Smooth muscle cell (in vitro differentiated cells): ENCODE data around the gene SLC9B2. TPM values are rescaled to one million over a fixed set of nuclear protein-coding genes. Genes with fewer than 3 reads are reported as not detected.

Source experiments
- DNase-seq: peaks from one replicate; lab custom pipeline; 2025; ENCODE audit not compliant: unreplicated experiment; lab: John Stamatoyannopoulos, UW
- H2AFZ ChIP-seq: fragments of 200-600 bp; sonication (generic); 2 replicates; pipeline ENCODE4 v1.6.0; 2016; ENCODE audit warnings: antibody characterized with exemption, low read depth, mild to moderate bottlenecking
- H3F3A ChIP-seq: fragments of 200-600 bp; sonication (generic); 2 replicates; pipeline ENCODE4 v1.6.0; 2017; ENCODE audit warnings: antibody characterized with exemption, low read depth
- H3K27ac ChIP-seq: fragments of 200-600 bp; sonication (generic); 2 replicates; pipeline ENCODE4 v1.5.1; 2016; ENCODE audit warnings: low read depth, mild to moderate bottlenecking
- H3K27me3 ChIP-seq: fragments of 200-600 bp; sonication (generic); 2 replicates; pipeline ENCODE4 v1.6.1; 2016; ENCODE audit warnings: low read depth, mild to moderate bottlenecking
- H3K36me3 ChIP-seq: fragments of 200-600 bp; sonication (generic); 2 replicates; pipeline ENCODE4 v1.5.1; 2016; ENCODE audit warnings: low read depth
- H3K4me1 ChIP-seq: fragments of 200-600 bp; sonication (generic); 2 replicates; pipeline ENCODE4 v1.5.1; 2016; ENCODE audit warnings: low read depth
- H3K4me2 ChIP-seq: fragments of 200-600 bp; sonication (generic); 2 replicates; pipeline ENCODE4 v1.6.0; 2016; ENCODE audit warnings: mild to moderate bottlenecking
- H3K4me3 ChIP-seq: fragments of 200-600 bp; sonication (generic); 2 replicates; pipeline ENCODE4 v1.5.1; 2016; ENCODE audit warnings: mild to moderate bottlenecking
- H3K79me2 ChIP-seq: fragments of 200-600 bp; sonication (generic); 2 replicates; pipeline ENCODE4 v1.6.0; 2016; ENCODE audit warnings: low read depth, mild to moderate bottlenecking
- H3K9ac ChIP-seq: fragments of 200-600 bp; sonication (generic); 2 replicates; pipeline ENCODE4 v1.6.0; 2016; ENCODE audit warnings: low read depth
- H3K9me3 ChIP-seq: fragments of 200-600 bp; sonication (generic); replicated peaks from 2 replicates; pipeline ENCODE4 v1.5.1; 2016; ENCODE audit warnings: low read depth
- H4K20me1 ChIP-seq: fragments of 200-600 bp; sonication (generic); 2 replicates; pipeline ENCODE4 v1.6.0; 2016; ENCODE audit warnings: low read depth
- WGBS: methylation state at CpG from one replicate; pipeline ENCODE4 v1.1.7; 2016; ENCODE audit warnings: low lambda C conversion rate; 5-methylcytosine and 5-hydroxymethylcytosine counted together
- polyA plus RNA-seq: library from polyadenylated mRNA; unstranded; fragments of >200 nt; fragmentation: Nextera tagmentation; extraction: Ambion mirVana; gene quantifications from 2 replicates; pipeline ENCODE4 v1.2.1, GENCODE V29; 2016
- total RNA-seq: library from RNA; depleted of rRNA; stranded (reverse); fragments of >200 nt; gene quantifications from 2 replicates; pipeline ENCODE4 v1.2.3, GENCODE V29; 2014
- TF ChIP-seq, protein P1 (sequence below): fragments of 200-600 bp; sonication (generic); IDR thresholded peaks from 2 replicates; pipeline ENCODE4 v1.5.1; 2017; ENCODE audit warnings: borderline replicate concordance, mild to moderate bottlenecking, antibody characterized with exemption; ENCODE audit not compliant: insufficient read depth, poor library complexity, severe bottlenecking

SLC9B2 gene
- total and polyA plus RNA-seq, 2 experiments from 2014 or later: 4.5 to 11.2 TPM

DNA sequence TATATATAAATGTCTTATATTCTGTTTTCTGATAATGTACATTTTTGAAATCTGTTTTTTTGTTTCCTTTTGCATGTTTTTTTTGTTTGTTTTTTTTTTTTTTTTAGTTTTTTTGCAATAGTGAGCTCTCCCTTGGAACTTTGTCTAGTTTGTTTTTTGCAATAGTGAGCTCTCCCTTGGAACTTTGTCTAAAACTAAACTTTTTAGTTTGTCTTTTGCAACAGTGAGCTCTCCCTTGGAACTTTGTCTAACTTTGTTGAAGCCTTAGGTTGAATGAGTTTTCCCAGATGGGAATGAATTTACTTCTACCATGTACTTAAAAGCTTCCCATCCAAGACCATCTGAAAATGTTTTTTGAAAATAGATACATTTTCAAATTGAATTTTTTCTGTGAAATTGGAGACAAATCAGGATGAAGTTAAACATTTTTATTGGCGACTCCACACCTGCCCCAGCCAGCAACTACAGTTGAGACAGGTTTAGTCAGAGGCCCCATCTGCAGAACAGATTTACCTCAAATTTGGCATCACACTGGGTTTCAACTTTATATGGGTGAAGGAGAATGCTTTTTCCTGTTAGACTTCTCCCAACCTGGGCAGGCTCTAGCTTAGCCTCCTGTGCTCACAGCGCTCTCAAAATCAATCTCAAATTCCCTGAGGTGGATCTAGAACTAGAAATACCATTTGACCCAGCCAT is 16.0 kb downstream of the SLC9B2 start:
- 98% methylated on average over 2 of the region's 2 CpGs for WGBS
- no peaks in the 10 kb centered on the region for H3F3A ChIP-seq
- peaks cover 1% of the 10 kb centered on the region for H3K36me3 ChIP-seq
- H3K27ac ChIP-seq: no peak overlapping the region
- no peaks in the 10 kb centered on the region for H3K79me2 ChIP-seq
- TF ChIP-seq, protein P1, sequence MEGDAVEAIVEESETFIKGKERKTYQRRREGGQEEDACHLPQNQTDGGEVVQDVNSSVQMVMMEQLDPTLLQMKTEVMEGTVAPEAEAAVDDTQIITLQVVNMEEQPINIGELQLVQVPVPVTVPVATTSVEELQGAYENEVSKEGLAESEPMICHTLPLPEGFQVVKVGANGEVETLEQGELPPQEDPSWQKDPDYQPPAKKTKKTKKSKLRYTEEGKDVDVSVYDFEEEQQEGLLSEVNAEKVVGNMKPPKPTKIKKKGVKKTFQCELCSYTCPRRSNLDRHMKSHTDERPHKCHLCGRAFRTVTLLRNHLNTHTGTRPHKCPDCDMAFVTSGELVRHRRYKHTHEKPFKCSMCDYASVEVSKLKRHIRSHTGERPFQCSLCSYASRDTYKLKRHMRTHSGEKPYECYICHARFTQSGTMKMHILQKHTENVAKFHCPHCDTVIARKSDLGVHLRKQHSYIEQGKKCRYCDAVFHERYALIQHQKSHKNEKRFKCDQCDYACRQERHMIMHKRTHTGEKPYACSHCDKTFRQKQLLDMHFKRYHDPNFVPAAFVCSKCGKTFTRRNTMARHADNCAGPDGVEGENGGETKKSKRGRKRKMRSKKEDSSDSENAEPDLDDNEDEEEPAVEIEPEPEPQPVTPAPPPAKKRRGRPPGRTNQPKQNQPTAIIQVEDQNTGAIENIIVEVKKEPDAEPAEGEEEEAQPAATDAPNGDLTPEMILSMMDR: no peak
- no peaks in the 10 kb centered on the region for H3K4me1 ChIP-seq
- no peaks in the 10 kb centered on the region for H4K20me1 ChIP-seq
- H3K4me2 ChIP-seq: no peak overlapping the region
- H3K9ac ChIP-seq: no peak overlapping the region
- no peaks in the 10 kb centered on the region for H3K9me3 ChIP-seq
- no peak for DNase-seq
- H3K4me3 ChIP-seq: no peak overlapping the region
- H2AFZ ChIP-seq: no peak overlapping the region
- no peaks in the 10 kb centered on the region for H3K27me3 ChIP-seq

DNA sequence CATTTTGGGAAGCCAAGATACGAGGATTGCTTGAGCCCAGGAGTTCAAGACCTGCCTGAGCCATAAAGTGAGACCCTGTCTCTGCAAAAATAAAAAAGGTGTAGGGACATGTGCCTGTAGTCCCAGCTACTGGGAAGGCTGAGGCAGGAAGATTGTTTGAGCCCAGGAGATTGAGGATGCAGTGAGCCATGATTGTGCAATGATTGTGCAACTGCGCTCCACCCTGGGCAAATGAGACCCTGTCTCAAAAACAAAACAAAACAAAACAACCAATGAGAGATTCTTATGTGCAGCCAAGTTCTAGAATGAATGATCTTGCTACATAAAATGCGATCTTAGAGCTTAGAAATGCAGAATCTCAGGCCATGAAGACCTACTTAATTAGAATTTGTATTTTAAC is 22.5 kb downstream of the SLC9B2 start:
- WGBS: 95% methylated on average over 3 of the region's 3 CpGs
- Histone ChIP-seq H3F3A (no peaks in the 10 kb centered on the region), H3K27me3 (no peaks in the 10 kb centered on the region), H3K9me3 (no peaks in the 10 kb centered on the region), H4K20me1 (no peaks in the 10 kb centered on the region), H2AFZ (no peak overlapping the region), H3K4me2 (no peak overlapping the region), H3K36me3 (no peaks in the 10 kb centered on the region), H3K4me1 (no peaks in the 10 kb centered on the region), H3K9ac (no peak overlapping the region), H3K27ac (no peak overlapping the region), H3K4me3 (no peak overlapping the region), H3K79me2 (no peaks in the 10 kb centered on the region)
- DNase-seq: no peak
- TF ChIP-seq, protein P1: no peak

DNA sequence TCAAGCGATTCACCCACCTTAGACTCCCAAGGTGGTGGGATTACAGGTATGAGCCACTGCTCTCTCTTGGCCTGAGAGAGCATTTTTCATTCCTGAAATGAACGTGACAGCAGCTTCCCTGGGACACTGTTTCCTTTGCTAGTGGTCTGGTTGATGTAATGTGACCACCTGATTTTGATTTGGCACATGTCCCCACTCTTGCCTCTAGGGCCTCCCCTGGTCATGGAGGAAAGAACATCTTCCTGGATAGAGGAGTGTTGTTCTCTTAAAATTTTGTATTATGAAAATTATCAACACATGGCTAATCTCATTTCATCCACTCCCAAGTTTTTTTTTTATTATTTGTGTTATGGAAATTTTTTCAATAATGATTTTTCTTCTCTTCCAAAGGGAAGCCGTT is 23.8 kb downstream of the SLC9B2 start:
- no peaks in the 10 kb centered on the region for H4K20me1 ChIP-seq
- no peak for DNase-seq
- no peak overlapping the region for H3K27ac ChIP-seq
- 96% methylated on average over 3 of the region's 3 CpGs for WGBS
- H3K27me3 ChIP-seq: no peaks in the 10 kb centered on the region
- no peaks in the 10 kb centered on the region for H3K79me2 ChIP-seq
- no peak overlapping the region for H3K4me3 ChIP-seq
- no peaks in the 10 kb centered on the region for H3K36me3 ChIP-seq
- no peak overlapping the region for H3K9ac ChIP-seq
- H3K9me3 ChIP-seq: no peaks in the 10 kb centered on the region
- H3F3A ChIP-seq: no peaks in the 10 kb centered on the region
- H2AFZ ChIP-seq: no peak overlapping the region
- TF ChIP-seq, protein P1: no peak
- H3K4me2 ChIP-seq: no peak overlapping the region
- H3K4me1 ChIP-seq: no peaks in the 10 kb centered on the region

DNA sequence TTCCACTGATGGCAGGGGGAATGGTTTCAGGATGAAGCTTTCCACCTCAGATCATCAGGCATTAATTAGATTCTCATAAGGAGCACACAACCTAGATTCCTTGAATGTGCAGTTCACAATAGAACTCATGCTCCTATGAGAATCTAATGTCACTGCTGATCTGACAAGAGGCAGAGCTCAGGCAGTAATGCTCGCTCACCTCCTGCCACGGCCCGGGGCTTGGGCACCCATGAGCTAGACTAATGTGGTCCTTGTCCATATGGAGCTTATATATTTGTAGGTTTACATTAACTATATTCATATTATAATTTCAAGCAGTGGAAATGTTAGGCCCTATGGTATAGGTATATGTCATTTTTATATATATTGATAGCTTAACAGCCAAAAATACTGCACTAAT is 24.4 kb downstream of the SLC9B2 start:
- Histone ChIP-seq H3K4me3 (no peak overlapping the region), H3K4me2 (no peak overlapping the region), H3K36me3 (no peaks in the 10 kb centered on the region), H3K4me1 (no peaks in the 10 kb centered on the region), H2AFZ (no peak overlapping the region), H3K27ac (no peak overlapping the region), H3K79me2 (no peaks in the 10 kb centered on the region), H3K27me3 (no peaks in the 10 kb centered on the region), H3K9me3 (no peaks in the 10 kb centered on the region), H3F3A (no peaks in the 10 kb centered on the region), H4K20me1 (no peaks in the 10 kb centered on the region), H3K9ac (no peak overlapping the region)
- DNase-seq: no peak
- WGBS: 92% methylated on average over 3 of the region's 3 CpGs
- TF ChIP-seq, protein P1: no peak
